Fibroblast of pulmonary artery (primary cell): Measurements from ENCODE around the gene HPF1.
A peak's percentile ranks its signal among the peaks of the same experiment; 100 is the strongest.
"Not testable (repeated sequence)": the region's sequence is repeated elsewhere in the genome, so short reads cannot be mapped to it uniquely, and the experiment has no call there.

Experiments used
- DNase-seq: peaks from one replicate; pipeline ENCODE4 v3.0.0-alpha.2; 2010; ENCODE audit warnings: low read depth
- H3K4me3 ChIP-seq: replicated peaks from 2 replicates; pipeline ENCODE4 v1.5.1; 2011; ENCODE audit warnings: low read depth, mild to moderate bottlenecking, control low read depth, low read length, moderate library complexity
- TF ChIP-seq, protein P1 (sequence below): IDR thresholded peaks from 2 replicates; pipeline ENCODE4 v1.5.1; 2011; ENCODE audit warnings: mild to moderate bottlenecking, control low read depth, low read length, inconsistent platforms; ENCODE audit errors: missing control alignments

HPF1 gene

DNA sequence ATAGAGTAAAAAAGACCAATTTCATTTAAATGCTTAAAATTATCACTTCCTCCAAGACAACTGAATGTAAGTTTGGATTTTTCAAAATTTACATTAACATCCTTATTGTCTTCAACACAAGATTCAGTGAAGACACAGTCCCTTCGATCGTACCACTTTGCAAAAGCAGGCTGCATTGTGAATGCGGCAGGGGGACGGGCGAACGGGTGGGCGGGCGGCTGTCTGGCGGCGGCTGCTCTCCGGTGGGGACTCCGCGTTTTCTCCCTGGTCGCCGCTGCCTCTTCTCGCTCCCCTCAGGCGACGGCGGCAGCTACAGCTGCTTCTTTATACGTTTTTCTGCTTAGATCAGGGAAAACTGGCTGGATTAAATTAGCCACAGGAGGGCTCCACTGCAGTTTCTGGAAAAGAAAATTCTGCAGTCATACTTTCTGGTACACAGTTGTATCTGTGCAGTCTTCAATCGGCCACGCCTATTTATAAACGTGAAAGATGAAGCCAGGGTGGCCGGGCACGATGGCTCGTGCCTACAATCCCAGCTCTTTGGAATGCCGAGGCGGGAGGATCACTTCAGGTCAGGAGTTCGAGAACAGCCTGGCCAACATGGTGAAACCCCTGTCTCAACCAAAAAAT lies 33.9 kb upstream of the HPF1 start:
- TF ChIP-seq, protein P1, sequence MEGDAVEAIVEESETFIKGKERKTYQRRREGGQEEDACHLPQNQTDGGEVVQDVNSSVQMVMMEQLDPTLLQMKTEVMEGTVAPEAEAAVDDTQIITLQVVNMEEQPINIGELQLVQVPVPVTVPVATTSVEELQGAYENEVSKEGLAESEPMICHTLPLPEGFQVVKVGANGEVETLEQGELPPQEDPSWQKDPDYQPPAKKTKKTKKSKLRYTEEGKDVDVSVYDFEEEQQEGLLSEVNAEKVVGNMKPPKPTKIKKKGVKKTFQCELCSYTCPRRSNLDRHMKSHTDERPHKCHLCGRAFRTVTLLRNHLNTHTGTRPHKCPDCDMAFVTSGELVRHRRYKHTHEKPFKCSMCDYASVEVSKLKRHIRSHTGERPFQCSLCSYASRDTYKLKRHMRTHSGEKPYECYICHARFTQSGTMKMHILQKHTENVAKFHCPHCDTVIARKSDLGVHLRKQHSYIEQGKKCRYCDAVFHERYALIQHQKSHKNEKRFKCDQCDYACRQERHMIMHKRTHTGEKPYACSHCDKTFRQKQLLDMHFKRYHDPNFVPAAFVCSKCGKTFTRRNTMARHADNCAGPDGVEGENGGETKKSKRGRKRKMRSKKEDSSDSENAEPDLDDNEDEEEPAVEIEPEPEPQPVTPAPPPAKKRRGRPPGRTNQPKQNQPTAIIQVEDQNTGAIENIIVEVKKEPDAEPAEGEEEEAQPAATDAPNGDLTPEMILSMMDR, result peak; percentile 64
- H3K4me3 ChIP-seq, result peak overlapping the region; percentile 40
- peak; percentile 65 for DNase-seq

DNA sequence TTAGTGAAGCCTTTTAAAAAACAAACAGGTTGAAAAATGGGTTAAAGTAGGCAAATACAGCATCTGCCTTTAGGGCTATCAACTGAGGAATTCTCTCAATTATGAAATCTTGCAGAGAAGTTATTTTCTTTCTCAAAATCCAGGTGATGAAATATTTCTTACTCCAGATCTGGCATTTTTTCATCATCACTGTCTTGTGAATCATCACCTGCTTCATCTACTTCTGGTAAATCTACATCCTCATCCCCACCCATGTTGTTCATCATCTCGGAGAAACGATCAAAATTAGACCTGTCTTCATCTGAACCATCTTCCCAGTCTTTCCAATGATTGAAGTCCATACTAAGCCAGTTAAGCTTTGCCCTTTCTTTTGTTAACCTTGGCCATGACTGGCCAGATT lies 33.3 kb upstream of the HPF1 start:
- TF ChIP-seq, protein P1, result no peak
- DNase-seq, result no peak
- H3K4me3 ChIP-seq, result no peak overlapping the region

DNA sequence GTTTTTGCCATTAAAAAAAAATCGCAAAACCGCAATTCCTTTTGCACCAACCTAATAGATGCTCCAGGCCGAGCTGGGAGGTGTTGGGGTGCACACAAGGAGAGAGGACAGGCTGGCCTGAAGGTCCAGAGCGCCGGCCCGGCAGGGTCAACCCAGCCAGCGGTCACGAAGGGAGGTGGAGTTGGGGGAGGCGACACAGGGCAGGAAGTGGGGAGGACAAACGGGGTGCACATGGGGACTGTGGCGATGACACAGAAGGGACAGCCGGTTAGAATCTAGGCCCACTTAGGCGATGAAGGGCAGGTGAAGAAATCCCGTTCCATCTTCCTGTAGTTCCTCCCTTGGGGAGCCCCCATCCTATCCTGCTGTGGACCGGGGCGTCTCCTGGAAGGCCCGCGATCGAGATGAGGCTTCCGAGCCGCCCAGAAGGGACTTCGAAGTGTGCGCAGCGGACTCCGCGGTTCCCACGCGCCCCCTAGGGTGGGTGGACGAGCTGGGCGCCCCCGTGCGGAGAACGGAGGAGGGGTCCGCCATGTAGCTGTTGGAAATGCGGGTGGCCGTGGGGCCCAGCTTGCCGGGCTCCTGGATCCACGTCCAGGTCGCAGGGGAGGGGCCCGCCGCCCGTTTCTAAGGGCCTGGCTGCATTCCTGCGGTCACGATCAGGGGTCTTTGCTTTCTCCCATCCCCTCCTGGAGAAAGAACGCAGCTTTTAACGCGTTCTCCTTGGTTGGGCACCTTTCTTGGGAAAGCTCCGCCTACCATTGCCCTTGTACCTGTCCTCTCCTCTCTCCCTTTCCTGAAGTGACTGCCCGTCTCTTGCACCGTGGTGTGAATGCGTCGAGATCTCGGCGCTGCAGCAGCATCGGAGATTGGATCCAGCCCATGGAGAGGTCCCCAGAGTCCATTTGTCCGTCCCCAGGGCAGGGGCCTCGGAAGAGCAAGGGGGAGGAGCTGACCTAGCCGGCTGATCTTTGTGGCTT lies 17.0 kb upstream of the HPF1 start:
- peak; percentile 24 for DNase-seq
- peak overlapping the region; percentile 33 for H3K4me3 ChIP-seq
- TF ChIP-seq, protein P1, result peak; percentile 38

DNA sequence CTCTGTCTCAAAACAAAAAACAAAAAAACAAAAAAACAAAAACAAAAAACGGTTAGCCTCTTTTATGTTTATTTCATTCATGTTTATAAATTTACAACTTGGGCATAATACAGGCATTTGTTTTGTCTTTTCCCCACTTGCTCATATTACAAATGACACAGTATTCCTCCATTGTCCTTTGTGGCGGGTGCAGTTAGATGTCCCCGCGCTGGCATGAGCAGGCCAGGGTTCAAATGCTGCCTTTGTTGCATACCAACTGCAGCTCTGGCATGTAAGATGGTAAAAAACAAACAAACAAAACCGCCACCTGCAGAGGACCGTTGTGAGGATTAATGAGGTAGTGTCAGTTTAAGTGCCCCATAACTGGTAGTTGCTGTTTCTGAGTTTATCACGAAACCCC lies 16.1 kb upstream of the HPF1 start:
- TF ChIP-seq, protein P1, result no peak
- H3K4me3 ChIP-seq, result no peak overlapping the region
- DNase-seq, result no peak

DNA sequence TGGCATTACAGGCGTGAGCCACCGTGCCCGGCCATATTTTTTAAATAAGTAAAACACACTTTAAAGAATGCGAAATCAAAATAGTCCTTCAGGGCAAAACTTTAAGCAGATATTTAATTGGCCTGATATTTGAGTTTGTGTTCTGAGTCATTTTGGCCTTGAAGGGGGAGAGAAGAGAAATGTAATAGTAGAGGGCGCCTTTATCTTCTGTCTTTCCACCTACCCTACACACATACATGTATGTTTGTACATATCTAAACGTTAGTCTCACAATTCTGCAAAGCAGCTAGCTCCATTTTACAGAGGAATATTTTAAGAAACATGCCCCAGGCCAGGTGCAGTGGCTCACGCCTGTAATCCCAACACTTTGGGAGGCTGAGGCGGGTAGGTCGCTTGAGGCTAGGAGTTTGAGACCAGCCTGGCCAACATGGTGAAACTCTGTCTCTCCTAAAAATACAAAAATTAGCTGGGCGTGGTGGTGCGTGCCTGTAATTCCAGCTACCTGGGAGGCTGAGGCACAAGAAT lies 13.9 kb upstream of the HPF1 start:
- not testable (repeated sequence) for H3K4me3 ChIP-seq, DNase-seq

DNA sequence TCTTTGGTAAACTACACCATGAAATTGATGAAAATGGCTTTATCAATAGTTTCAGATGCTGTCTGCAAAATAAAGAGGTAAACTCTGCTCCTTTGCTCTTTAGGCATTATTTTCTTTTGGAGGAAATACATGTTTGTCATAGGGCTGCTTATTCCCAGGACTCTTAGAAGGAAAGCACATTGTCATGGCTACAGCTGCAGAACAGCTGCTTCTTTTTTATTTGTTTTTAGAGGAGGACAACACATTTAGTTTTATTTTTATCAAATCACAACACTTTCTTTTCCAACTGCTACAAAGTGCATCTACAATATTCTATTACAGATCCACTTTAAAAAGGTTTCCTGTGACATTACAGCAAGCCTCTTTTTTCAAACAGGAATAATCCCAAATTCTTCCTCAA lies 12.7 kb upstream of the HPF1 start:
- DNase-seq, result no peak
- TF ChIP-seq, protein P1, result no peak
- H3K4me3 ChIP-seq, result no peak overlapping the region

DNA sequence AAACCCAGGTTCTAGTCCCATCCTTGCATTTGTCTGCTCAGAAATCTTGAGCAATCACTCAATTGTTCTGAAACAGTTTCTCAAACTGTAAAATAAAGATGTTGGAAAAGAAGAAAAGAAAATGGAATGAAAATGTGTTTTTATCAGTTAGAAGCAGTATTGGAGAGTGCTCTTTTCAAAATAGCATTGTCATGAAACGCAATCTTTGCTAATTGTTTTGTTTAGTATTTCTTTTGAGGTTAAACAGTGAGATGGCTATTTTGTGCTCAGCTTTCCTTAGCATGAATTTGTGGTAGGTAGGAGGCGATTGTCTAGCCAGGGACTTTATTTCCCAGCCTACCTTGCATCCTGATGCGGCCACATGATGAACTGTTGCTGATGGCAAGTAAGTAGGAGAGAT lies 10.6 kb upstream of the HPF1 start:
- no peak for DNase-seq
- H3K4me3 ChIP-seq, result no peak overlapping the region
- TF ChIP-seq, protein P1, result no peak
